ENCODE data around the gene SLC9A5. TPM values are rescaled to one million over a fixed set of nuclear protein-coding genes. Genes with fewer than 3 reads are reported as not detected.

The SLC9A5 gene
- total and polyA plus RNA-seq, 10 of the 15 experiments (the other 5 are each of a cell fraction or from before 2014, with no cell fraction given), result 0.26 to 5.7 (median 1.5) TPM

DNA sequence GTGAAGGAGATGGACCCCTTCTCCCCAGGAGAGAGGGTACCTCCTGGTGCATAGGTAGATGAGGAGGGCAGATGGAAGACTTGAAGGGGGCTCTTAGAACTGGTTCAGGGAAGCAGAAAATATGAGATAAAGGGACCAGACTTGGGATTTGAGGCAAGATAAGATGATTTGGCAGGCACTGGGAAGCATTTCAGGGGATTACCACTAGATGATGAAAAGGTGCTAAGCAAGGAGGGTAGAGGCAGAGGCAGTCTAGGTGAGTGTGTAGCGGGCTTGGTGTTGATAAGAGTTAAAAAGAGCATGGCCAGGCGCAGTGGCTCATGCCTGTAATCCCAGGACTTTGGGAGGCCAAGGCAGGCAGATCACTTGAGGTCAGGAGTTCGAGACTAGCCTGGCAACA, 14.4 kb downstream of the SLC9A5 start:
- RAD21 ChIA-PET (ENCODE audit: unreplicated experiment), result no interaction called here
- H3K27ac ChIP-seq (ENCODE audit: control insufficient read depth, insufficient read depth), result no peak overlapping the region
- no peaks in the 10 kb centered on the region for H3K27me3 ChIP-seq (replicated peaks in 1 of 2; ENCODE audit: control insufficient read depth in 2 of 2, insufficient read depth in 2 of 2, low read length in 1 of 2)
- H3K9ac ChIP-seq (ENCODE audit: control insufficient read depth, insufficient read depth, low read length), result no peak overlapping the region
- no peaks in the 10 kb centered on the region for H3K4me1 ChIP-seq (ENCODE audit: control insufficient read depth, insufficient read depth, low read length)
- H3K4me2 ChIP-seq (ENCODE audit: control insufficient read depth, insufficient read depth), result no peak overlapping the region
- SMC1A ChIA-PET (ENCODE audit: uncharacterized antibody, unreplicated experiment), result interaction anchor here (1.3 kb wide), 1 partner anchor 76 kb away, joined by 7 read pairs; no protein-coding TSS in a partner anchor
- no peak overlapping the region for H2AFZ ChIP-seq (ENCODE audit: control insufficient read depth, low read depth, low read length)
- POLR2A ChIA-PET, result no interaction called here
- in situ Hi-C loops (cut with MboI), result no loop called here
- intact Hi-C loops (cut with micrococcal nuclease; ENCODE audit: unreplicated experiment), result no loop called here
- no peak for DNase-seq (ENCODE audit: low read depth, low spot score)
- 35% methylated on average over 3 of the region's 3 CpGs for WGBS (ENCODE audit: insufficient coverage, insufficient replicate concordance, low lambda C conversion rate, missing lambda C conversion rate)
- ATAC-seq, result no peak
- TF ChIP-seq SREBF1 (IDR thresholded peaks at IDR 0.05; ENCODE audit: low read length) (no peak), PAX8 (IDR thresholded peaks at IDR 0.05) (no peak), RUNX3 (IDR thresholded peaks at IDR 0.05; ENCODE audit: low read length) (no peak), TAF1 (IDR thresholded peaks at IDR 0.05; ENCODE audit: borderline replicate concordance, low read depth, low read length) (no peak), ZNF274 (IDR thresholded peaks at IDR 0.05; ENCODE audit: insufficient read depth, insufficient read length) (no peak)
- TF ChIP-seq, protein P1, sequence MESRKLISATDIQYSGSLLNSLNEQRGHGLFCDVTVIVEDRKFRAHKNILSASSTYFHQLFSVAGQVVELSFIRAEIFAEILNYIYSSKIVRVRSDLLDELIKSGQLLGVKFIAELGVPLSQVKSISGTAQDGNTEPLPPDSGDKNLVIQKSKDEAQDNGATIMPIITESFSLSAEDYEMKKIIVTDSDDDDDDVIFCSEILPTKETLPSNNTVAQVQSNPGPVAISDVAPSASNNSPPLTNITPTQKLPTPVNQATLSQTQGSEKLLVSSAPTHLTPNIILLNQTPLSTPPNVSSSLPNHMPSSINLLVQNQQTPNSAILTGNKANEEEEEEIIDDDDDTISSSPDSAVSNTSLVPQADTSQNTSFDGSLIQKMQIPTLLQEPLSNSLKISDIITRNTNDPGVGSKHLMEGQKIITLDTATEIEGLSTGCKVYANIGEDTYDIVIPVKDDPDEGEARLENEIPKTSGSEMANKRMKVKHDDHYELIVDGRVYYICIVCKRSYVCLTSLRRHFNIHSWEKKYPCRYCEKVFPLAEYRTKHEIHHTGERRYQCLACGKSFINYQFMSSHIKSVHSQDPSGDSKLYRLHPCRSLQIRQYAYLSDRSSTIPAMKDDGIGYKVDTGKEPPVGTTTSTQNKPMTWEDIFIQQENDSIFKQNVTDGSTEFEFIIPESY (IDR thresholded peaks at IDR 0.05), result no peak
- TF ChIP-seq, protein P2, sequence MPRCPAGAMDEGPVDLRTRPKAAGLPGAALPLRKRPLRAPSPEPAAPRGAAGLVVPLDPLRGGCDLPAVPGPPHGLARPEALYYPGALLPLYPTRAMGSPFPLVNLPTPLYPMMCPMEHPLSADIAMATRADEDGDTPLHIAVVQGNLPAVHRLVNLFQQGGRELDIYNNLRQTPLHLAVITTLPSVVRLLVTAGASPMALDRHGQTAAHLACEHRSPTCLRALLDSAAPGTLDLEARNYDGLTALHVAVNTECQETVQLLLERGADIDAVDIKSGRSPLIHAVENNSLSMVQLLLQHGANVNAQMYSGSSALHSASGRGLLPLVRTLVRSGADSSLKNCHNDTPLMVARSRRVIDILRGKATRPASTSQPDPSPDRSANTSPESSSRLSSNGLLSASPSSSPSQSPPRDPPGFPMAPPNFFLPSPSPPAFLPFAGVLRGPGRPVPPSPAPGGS (IDR thresholded peaks at IDR 0.05; ENCODE audit: borderline replicate concordance, insufficient read depth, low read depth, low read length, poor library complexity, severe bottlenecking), result no peak
- TF ChIP-seq, protein P3, sequence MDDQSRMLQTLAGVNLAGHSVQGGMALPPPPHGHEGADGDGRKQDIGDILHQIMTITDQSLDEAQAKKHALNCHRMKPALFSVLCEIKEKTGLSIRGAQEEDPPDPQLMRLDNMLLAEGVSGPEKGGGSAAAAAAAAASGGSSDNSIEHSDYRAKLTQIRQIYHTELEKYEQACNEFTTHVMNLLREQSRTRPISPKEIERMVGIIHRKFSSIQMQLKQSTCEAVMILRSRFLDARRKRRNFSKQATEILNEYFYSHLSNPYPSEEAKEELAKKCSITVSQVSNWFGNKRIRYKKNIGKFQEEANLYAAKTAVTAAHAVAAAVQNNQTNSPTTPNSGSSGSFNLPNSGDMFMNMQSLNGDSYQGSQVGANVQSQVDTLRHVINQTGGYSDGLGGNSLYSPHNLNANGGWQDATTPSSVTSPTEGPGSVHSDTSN (IDR thresholded peaks at IDR 0.05; ENCODE audit: insufficient replicate concordance, low read depth, low read length), result no peak
- no peaks in the 10 kb centered on the region for H3K36me3 ChIP-seq (ENCODE audit: control insufficient read depth in 2 of 2, insufficient read depth in 2 of 2, low read length in 1 of 2)
- no peaks in the 10 kb centered on the region for H4K20me1 ChIP-seq (ENCODE audit: control insufficient read depth, insufficient read depth)
- H3K9me3 ChIP-seq (replicated peaks; ENCODE audit: control insufficient read depth, insufficient read depth, low read length), result no peaks in the 10 kb centered on the region
- no peak overlapping the region for H3K4me3 ChIP-seq
- H3K79me2 ChIP-seq (ENCODE audit: control insufficient read depth, insufficient read depth, low read length), result no peaks in the 10 kb centered on the region
- CTCF ChIA-PET, result interaction anchor here (1.0 to 1.5 kb wide), 4 partner anchors 17 to 202 kb away, joined by 3 to 5 read pairs (median 4); no protein-coding TSS in a partner anchor
- BruUV-seq (replicated peaks), result no TSS peak
- no peak for FAIRE-seq
